ENCODE results near the gene GRAMD4.
"Not testable (repeated sequence)": the region's sequence is repeated elsewhere in the genome, so short reads cannot be mapped to it uniquely, and the experiment has no call there.

GRAMD4 gene

DNA sequence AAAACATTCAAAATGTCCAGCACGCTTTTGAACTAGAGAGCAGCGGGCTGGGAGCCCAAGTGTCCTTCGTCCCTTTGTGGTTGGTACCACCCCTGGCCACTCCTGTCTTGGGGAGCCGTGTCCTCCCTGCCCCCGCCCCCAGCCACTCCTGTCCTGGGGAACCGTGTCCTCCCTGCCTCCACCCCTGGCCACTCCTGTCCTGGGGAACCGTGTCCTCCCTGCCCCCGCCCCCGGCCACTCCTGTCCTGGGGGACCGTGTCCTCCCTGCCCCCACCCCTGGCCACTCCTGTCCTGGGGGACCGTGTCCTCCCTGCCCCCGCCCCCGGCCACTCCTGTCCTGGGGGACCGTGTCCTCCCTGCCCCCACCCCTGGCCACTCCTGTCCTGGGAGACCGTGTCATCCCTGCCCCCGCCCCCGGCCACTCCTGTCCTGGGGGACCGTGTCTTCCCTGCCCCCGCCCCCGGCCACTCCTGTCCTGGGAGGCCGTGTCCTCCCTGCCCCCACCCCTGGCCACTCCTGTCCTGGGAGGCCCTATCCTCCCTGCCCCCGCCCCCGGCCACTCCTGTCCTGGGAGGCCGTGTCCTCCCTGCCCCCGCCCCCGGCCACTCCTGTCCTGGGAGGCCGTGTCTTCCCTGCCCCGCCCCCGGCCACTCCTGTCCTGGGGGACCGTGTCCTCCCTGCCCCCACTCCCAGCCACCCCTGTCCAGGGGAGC is 14.9 kb downstream of the GRAMD4 start:
- not testable (repeated sequence) for DNase-seq (ENCODE audit: insufficient read length, low spot score); FAIRE-seq

DNA sequence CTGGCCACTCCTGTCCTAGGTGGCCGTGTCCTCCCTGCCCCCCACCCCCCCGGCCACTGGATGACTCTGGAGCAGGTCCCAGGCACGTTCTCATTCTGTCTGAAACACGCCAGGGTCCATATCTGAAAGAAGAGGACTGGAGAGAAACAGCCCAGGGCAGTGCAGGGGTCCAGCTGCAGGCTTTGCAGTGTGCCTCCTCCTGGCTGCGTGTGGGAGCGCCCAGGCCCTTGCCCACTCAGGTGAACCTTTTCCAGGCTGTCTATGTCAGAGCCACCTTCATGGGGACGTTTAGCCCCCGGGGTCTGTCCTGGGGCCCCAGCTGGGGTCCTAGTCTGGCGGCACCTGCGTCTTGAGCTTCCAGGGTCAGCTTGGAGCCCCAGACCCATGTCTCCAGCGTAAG is 15.6 kb downstream of the GRAMD4 start:
- FAIRE-seq = no peak

DNA sequence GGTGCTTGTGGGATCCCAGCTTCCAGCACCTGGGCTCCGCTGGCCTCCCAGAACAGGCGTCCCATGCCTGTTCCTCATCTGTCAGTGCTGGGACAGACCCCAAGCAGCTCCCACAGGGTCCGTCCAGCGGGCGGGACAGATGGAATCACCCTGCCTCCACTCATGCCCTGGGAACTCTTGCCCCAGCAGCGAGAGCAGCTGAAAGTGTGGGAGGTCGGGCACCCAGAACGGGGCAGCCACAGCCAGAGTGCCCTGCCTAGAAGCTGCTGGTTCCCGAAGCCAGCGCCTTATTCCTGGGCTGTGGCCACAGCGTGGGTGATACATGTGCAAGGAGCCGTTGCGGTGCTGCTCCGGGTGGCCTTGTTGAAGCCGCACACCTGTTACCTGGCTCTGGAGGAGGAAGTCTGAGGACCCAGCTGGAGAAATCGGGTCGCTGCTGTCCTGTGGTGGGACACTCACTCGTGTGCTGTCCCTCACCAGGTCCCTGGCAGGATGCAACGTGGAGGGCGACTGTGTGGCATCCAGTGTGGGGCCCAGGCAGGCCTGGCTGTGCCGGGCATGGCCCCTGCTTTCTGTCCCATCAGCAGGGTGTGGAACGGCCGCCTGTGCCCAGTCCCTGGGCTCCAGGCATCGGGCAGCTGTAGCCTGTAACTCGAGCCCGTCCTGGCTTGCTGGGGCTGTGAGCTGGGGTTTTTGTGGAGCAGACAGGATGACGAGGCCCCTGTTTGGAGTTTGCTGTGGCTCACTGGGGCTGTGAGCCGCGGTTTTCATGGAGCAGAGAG is 16.2 kb downstream of the GRAMD4 start:
- no peak for FAIRE-seq
- DNase-seq (ENCODE audit: insufficient read length, low spot score) = no peak

More for the DNA sequence above, 15.6 kb downstream of the GRAMD4 start:
- DNase-seq (ENCODE audit: insufficient read length, low spot score) = no peak

DNA sequence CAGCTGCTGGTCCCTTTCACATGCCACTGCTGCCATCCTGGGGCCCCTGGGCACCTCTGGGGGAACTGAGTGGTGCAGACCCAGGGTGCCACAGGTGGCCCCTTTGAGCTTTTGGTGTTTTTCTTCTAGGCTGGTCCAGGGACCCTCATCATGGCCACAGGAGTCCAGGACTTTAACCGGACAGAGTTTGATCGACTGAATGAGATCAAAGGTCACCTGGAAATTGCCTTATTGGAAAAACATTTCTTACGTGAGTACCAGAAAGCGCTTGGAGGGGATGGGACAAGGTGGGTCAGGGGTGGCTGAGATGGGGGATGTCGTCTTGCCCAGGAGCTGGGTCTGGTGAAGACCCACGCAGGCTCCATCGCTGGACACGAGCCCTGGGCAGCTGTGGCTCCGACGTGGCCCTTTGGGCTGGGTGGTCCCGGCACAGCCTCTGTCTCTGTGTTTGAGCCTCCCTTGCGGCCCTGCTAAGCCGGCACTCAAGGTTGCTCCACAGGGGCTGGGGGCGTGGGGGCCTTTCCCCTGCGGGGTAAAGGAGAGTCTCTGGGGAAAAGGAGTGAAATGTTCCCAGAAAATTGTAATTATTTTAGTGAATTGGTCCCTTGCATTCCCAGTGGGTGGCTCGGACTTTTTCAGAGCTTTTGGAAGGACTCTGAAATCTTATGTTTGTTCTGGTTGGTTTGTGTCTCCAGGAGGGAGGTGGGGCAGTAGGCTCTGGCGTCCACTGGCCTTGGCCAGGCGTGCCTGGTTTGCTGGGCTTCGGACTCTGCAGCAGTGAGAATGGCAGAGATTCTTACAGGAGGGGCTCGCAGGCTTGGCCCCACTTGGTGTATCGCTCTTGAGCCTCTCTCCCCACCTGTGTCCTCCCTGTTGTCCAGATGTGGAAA is 17.8 kb downstream of the GRAMD4 start:
- DNase-seq (ENCODE audit: insufficient read length, low spot score) (no peak), FAIRE-seq (no peak)

DNA sequence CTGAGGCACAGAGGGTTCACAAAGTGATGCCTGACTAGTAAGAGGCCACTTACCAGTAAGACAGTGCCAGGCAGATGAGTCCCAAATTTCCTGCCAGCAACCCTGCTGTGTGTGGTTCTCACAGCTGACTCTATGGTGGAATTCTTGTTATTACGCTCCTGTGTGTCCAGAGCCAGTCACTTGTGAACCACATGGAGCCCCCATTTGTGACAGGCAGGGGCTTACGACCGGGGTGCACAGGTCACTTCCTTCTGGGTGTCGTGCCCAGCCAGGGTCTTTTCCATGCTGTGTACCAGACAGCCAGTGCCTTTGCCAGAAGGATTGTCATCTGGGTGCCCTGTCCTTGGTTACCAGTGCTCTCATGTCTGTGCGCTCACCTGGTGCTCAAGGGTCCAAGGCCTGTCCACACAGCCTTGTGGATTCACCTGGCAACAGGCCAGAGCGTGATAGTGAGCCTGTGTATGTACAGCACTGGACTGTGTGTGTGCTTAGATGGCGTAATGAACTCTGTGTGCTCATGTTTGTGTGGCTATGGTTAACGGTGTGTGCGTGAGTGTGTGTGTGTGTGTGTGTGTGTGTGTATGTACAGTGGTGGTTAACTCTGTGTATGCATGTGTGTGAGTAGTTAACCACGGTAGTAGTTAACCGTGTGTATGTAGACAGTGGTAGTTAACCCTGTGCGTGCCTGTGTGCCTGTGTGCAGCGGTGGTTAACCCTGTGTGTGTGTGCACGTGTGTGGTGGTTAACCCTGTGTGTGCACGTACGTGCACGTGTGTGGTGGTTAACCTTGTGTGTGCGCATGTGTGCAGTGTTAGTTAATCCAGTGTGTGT is 18.6 kb downstream of the GRAMD4 start:
- DNase-seq (ENCODE audit: insufficient read length, low spot score) = no peak
- no peak for FAIRE-seq

DNA sequence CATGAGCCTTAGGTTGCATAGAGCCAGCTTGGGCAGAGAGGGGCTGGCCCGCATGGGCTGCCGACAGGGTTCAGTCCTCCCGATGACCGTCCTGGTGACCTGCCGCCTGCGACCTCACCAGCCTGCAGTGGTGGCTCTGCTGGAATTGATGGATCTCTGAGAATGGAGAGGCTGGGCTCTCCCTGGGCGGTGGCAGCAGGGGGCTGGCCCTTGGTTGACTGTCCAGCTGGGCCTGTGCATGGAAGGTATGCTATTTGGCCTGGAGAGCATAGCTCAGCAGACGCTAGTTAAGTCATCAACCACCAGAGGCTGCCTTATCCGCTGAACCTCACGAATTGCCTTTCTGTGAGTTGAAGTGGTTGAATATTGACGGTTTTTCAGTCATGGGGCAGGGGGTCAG is 19.7 kb downstream of the GRAMD4 start:
- FAIRE-seq (no peak), DNase-seq (ENCODE audit: insufficient read length, low spot score) (no peak)

DNA sequence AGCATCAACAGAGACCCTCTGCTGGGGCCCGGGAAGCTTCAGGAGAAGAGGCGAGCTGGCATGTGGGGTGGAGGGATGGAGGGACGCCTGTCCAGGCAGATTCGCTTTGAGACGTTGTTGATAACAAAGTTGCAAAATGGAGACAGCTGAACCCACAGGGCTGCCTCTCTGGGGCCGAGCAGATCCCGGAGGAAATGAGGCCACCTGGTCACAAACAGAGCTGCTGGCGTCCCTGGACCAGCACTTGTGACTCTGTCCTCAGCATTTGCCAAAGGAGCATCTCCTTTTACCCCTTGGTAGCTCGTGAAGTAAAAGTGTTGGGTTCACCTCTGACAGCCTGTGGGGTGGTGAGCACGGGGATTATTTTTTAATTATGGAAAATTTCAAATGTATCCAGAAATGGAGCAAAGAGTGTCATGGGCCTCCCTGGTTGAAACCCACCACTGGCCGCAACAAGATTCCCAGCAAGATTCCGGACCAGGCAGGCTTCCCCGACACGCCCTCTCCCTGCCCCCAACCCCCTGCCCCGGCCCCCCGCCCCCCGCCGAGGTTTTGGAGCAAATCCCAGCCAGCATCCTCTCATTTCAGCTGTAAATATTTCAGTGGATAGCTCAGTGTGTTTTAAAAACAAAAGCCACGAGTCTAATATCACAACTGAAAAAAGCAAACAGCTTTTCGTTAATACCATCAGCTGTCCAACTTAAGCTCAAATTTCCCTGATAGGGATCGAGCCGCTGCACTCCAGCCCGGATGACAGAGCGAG is 20.3 kb downstream of the GRAMD4 start:
- DNase-seq (ENCODE audit: insufficient read length, low spot score) = no peak
- no peak for FAIRE-seq

DNA sequence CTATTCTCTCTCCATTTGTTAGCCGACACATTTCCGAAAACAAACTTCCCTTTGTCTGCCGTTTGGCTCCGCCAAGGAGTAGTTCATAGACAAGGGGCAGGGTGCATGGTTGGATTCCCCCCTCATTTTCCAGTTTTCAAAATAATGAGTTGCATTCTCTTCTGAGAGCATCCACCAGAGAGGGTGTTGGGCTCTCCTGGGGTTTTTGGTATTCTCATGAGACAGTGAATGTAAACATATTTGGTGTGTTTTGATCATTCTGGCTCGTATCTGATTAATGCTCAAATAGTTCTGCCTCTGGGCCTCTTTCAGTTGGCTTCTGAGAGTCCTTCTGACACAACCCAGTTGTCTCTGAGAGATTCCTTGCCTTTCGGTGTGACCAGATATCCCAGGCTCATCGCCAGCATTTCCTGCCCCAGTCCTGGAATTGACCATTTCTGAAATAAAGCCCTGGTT is 21.7 kb downstream of the GRAMD4 start:
- no peak for FAIRE-seq
- no peak for DNase-seq (ENCODE audit: insufficient read length, low spot score)

DNA sequence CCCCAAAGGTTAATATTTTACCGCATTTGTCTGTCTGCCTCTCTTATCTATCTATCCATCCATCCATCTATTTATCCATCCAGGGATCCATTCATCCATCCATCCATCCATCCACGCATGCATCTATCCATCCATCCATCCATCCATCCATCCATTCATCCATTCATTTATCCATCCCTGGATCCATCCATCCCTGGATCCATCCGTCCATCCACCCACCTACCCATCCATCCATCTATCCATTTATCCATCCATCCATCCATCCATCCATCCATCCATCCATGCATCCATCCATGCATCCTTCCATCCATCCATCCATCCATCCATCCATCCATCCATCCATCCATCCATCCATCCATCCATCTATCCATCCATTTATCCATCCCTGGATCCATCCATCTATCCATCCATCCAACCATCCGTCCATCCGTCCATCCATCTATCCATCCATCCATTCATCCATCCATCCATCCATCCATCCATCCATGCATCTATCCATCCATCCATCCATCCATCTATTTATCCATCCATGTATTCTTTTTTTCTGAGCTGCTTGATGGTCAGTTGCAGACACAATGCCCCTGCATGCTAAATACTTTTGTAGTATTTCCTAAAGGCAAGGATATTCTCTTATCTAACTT is 22.8 kb downstream of the GRAMD4 start:
- DNase-seq (ENCODE audit: insufficient read length, low spot score); FAIRE-seq: not testable (repeated sequence)

DNA sequence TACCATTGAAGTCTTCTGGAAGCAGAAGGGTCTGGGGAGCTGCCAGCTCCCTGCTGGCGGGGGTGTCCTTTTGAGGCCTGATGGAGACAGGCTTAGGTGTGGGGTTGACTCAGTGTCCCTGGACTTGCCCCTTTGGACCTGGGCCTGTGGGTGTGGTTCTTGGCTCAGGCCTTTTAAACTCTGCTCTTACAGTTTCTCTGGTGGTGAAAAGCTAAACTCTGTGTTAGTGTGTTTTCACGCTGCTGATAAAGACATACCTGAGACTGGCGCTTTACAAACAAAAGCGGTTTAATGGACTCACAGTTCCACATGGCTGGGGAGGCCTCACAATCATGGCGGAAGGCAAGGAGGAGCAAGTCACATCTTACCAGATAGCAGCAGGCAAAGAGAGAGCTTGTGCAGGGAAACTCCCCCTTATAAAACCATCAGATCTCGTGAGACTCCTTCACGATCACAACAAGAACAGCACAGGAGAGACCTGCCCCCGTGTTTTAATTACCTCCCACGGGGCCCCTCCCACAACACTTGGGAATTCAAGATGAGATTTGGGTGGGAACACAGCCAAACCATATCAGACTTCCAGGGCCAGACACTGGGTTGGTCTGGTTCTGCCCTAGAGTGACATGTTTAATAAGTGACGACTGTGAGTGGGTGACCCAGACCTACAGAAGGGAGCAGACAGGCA is 26.5 kb downstream of the GRAMD4 start:
- FAIRE-seq (no peak), DNase-seq (ENCODE audit: insufficient read length, low spot score) (no peak)

DNA sequence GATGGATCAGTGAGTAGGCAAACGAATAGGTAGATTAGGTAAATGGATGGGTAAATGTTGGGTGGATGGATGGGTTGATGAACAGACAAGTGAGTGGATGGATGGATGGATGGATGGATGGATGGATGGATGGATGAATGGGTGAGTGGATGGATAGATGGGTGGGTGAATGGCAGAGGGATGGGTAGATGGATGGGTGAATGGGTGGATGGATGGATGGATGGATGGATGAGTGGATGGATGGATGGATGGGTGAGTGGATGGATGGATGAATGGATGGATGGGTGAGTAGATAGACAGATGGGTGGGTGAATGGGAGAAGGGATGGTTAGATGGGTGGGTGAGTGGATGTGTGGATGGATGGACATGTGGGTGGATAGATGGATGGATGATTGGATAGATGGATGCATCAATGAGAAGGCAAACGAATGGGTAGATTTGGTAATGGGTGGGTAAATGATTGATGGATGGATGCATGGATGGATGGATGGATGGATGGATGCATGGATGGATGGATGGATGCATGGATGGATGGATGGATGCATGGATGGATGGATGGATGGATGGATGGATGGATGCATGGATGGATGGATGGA is 28.1 kb downstream of the GRAMD4 start:
- DNase-seq (ENCODE audit: insufficient read length, low spot score); FAIRE-seq: not testable (repeated sequence)

DNA sequence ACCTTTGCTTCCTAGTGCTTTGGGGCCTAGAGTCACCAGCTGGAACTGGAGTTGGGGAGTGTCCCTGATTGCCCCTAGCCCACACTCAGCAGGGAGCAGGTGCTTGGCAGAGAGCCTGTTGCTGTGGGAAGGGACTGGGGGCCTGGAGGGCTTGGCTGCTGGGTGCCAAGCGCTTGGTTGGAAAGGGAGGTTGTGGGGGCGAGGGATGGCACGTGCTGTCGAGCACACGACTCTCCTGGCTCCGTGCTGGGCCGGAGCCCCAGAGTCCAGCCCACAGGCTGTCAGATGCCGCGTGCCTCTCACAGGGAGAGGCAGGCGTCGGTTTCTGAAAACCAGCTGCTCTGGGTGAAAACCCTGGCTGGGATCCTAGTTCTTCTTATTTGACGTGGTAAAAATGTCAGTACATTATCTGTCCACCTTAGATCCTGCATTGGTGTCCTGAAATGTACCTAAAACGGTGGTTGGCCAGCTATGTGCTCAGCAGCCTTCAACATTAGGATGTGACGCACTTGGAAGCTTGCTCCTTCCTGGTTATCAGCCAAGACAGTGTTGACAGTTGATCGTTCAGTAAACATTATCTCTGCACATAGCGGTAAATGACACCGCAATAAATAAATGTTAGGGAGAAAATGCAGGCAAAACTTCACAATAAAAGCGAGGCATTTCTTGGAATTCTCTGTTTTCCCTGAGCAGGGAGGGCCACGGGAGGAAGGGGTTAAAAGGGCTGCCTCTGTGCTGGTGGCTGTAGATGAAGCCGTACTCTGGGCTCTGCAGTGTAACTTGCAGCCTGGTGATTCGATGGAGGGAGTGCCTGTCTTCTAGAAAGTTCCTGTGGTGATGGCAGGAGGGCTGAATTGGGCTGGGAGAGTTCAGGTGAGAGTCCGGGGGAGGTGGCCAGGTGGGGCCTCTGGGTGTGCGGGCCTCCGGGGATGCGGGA is 29.2 kb downstream of the GRAMD4 start:
- DNase-seq (ENCODE audit: insufficient read length, low spot score) (no peak), FAIRE-seq (no peak)

DNA sequence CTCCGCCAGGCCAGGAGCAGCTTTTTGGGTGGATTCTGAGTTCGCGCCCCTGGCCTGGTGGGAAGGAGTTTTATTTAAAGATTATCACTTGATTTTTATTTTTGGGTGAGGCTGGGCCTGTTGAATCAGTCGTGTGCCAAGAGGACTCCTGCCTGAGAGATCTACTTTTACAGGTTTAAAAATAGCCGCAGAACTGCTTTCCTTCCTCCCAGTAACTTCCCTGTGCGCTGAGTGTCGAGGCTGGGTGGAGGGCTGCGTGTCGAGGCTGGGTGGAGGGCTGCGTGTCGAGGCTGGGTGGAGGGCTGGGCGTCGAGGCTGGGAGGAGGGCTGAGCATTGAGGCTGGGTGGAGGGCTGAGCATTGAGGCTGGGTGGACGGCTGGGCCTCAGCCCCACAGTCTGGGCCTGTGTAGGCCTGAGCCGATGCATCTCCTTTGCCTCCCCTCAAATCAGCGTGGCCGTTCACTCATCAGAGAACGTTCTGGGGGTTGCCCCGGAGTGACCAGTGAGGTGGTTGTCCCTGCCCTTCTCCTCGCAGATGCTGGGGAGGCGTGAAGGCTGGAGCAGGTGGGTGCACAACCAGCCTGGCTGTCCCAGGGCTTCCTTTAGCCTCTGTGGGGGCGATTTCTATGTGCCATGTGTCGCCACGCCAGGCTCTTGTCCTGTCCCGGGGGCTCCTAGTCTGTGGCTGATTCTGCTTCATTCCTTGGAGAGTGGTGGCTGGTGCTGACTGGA is 30.1 kb downstream of the GRAMD4 start:
- FAIRE-seq (no peak), DNase-seq (ENCODE audit: insufficient read length, low spot score) (no peak)

DNA sequence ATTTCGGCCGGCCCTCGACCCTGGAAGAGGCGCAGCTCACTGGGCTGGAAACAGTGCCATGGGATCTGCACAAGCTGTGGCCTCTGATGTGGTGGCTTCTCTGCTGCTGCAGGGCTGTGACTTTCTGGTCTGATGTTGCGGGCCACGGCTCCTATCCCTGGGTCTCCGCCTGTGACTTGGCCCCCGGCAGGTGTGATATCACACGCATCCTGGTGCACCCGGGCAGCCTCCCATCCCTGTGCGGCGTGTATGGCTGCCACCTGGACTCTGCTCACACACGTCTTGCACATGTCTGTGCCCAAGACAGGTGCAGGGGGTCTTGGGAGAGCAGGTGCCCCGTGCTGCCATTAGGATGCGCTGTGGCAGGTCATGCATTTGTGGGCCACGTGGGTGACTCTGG is 31.1 kb downstream of the GRAMD4 start:
- DNase-seq (ENCODE audit: insufficient read length, low spot score) (no peak), FAIRE-seq (no peak)

DNA sequence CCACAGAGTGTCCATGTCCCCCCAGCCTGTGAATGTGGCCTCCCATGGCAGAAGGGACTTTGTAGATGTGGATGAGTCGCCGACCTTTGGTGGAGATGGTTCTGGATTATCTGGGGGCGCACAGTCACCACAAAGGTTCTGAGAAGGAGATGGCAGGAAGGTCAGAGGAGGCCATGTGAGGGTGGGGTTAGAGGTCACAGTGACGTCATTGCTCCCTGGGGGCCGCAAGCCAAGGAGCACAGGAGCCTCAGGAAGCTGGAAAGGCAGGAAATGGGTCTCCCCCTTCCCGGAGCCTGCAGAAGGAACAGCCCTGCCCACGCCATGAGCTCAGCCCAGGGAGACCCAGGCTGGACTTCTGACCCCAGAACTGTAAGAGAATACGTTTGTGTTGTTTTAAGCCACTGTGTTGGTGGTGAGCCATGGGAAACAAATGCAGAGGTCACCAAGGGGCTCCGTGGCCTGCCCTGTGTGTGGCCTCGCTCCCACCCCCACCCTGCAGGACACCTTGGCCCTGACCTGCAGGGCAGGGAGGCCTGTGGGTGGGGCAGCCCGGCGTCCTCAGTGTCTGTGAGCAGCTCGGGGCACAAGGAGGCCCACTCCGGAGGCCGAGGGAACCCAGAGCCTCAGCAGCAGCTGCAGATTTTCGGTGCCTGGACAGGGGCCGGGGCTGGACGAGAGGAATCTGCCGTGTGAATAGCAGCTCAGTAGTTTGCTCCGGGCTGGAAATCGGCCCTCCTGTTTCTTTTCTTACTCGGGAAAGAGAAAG is 32.1 kb downstream of the GRAMD4 start:
- FAIRE-seq (no peak), DNase-seq (ENCODE audit: insufficient read length, low spot score) (no peak)
